Stromal cell of bone marrow (primary cell): ENCODE data around the gene MVB12B.

ENCODE experiments used
- DNase-seq: peaks from one replicate; pipeline ENCODE4 v3.0.0-alpha.2; 2012; ENCODE audit warnings: low read depth

MVB12B gene

GRCh38 chr9:126520453-126520852 lies 193.8 kb downstream of the MVB12B start:
- no peak for DNase-seq

- no peak for DNase-seq
These were observed 194.5 kb downstream of the MVB12B start for GRCh38 chr9:126521089-126521488.

GRCh38 chr9:126521551-126521950 lies 194.9 kb downstream of the MVB12B start:
- no peak for DNase-seq

GRCh38 chr9:126521976-126522590 lies 195.5 kb downstream of the MVB12B start:
- no peak for DNase-seq

GRCh38 chr9:126522612-126523356 lies 196.2 kb downstream of the MVB12B start:
- DNase-seq = no peak

GRCh38 chr9:126523611-126524111 lies 197.0 kb downstream of the MVB12B start:
- DNase-seq = no peak

GRCh38 chr9:126524353-126525077 lies 197.9 kb downstream of the MVB12B start:
- no peak for DNase-seq

- no peak for DNase-seq
These were observed 199.8 kb downstream of the MVB12B start for GRCh38 chr9:126526218-126527108.

GRCh38 chr9:126527109-126527825 lies 200.6 kb downstream of the MVB12B start:
- no peak for DNase-seq

GRCh38 chr9:126528111-126528510 lies 201.5 kb downstream of the MVB12B start:
- no peak for DNase-seq

- no peak for DNase-seq
These were observed 202.3 kb downstream of the MVB12B start for GRCh38 chr9:126528915-126529314.

- no peak for DNase-seq
These were observed 204.5 kb downstream of the MVB12B start for GRCh38 chr9:126531035-126531571.

- no peak for DNase-seq
These were observed 205.0 kb downstream of the MVB12B start for GRCh38 chr9:126531591-126531990.

GRCh38 chr9:126532019-126532462 lies 205.4 kb downstream of the MVB12B start:
- DNase-seq = no peak

- no peak for DNase-seq
These were observed 205.9 kb downstream of the MVB12B start for GRCh38 chr9:126532489-126532888.

- DNase-seq = no peak
These were observed 206.6 kb downstream of the MVB12B start for GRCh38 chr9:126532951-126533925.

GRCh38 chr9:126533926-126534310 lies 207.3 kb downstream of the MVB12B start:
- DNase-seq = no peak

- no peak for DNase-seq
These were observed 208.0 kb downstream of the MVB12B start for GRCh38 chr9:126534431-126535186.

- DNase-seq = no peak
These were observed 209.5 kb downstream of the MVB12B start for GRCh38 chr9:126536131-126536530.
